HG02763 (cell line): ENCODE data around the gene PDE10A.
"Not testable (repeated sequence)": the region's sequence is repeated elsewhere in the genome, so short reads cannot be mapped to it uniquely, and the experiment has no call there.

Experiments used
- ATAC-seq: cut with Tn5 transposase; IDR thresholded peaks from one replicate; pipeline ENCODE4 v1.9.1; 2021; ENCODE audit warnings: mild to moderate bottlenecking, moderate library complexity; ENCODE audit not compliant: unreplicated experiment

Gene PDE10A

GRCh38 chr6:165558097-165558496 lies 104.9 kb downstream of the PDE10A start:
- ATAC-seq = not testable (repeated sequence)

- no peak for ATAC-seq
Observed at GRCh38 chr6:165557674-165558073, 105.4 kb downstream of the PDE10A start.

GRCh38 chr6:165556116-165556843 lies 106.8 kb downstream of the PDE10A start:
- ATAC-seq = no peak

GRCh38 chr6:165554644-165555043 lies 108.4 kb downstream of the PDE10A start:
- not testable (repeated sequence) for ATAC-seq

- no peak for ATAC-seq
Observed at GRCh38 chr6:165552248-165552736, 110.7 kb downstream of the PDE10A start.

- ATAC-seq = no peak
Observed at GRCh38 chr6:165551828-165552227, 111.2 kb downstream of the PDE10A start.

- ATAC-seq = no peak
Observed at GRCh38 chr6:165548450-165548849, 114.6 kb downstream of the PDE10A start.

GRCh38 chr6:165545806-165546205 lies 117.2 kb downstream of the PDE10A start:
- ATAC-seq = no peak

- ATAC-seq = no peak
Observed at GRCh38 chr6:165543781-165544180, 119.3 kb downstream of the PDE10A start.

GRCh38 chr6:165536911-165537310 lies 126.1 kb downstream of the PDE10A start:
- no peak for ATAC-seq

GRCh38 chr6:165519316-165519715 lies 143.7 kb downstream of the PDE10A start:
- no peak for ATAC-seq

- ATAC-seq = no peak
Observed at GRCh38 chr6:165515963-165516624, 146.9 kb downstream of the PDE10A start.

- ATAC-seq = no peak
Observed at GRCh38 chr6:165514621-165515020, 148.4 kb downstream of the PDE10A start.

GRCh38 chr6:165511807-165512206 lies 151.2 kb downstream of the PDE10A start:
- peak; percentile 85 for ATAC-seq

GRCh38 chr6:165508321-165508869 lies 154.6 kb downstream of the PDE10A start:
- no peak for ATAC-seq

GRCh38 chr6:165506657-165507056 lies 156.4 kb downstream of the PDE10A start:
- ATAC-seq = no peak

GRCh38 chr6:165500214-165500907 lies 162.7 kb downstream of the PDE10A start:
- not testable (repeated sequence) for ATAC-seq

GRCh38 chr6:165497472-165497871 lies 165.6 kb downstream of the PDE10A start:
- ATAC-seq = no peak

GRCh38 chr6:165488624-165489295 lies 174.3 kb downstream of the PDE10A start:
- ATAC-seq = no peak

- ATAC-seq = no peak
Observed at GRCh38 chr6:165487950-165488349, 175.1 kb downstream of the PDE10A start.

- no peak for ATAC-seq
Observed at GRCh38 chr6:165487347-165487746, 175.7 kb downstream of the PDE10A start.
